HepG2 (cell line): ENCODE measurements around the gene FDPS. TPM values are rescaled to one million over a fixed set of nuclear protein-coding genes. Genes with fewer than 3 reads are reported as not detected.

Experiments
- ARNT ChIP-seq: fragments of 450-650 bp; IDR thresholded peaks from 2 replicates; pipeline ENCODE4 v1.6.1; 2017
- CEBPG ChIP-seq: IDR thresholded peaks from 2 replicates; pipeline ENCODE4 v1.6.1; 2016
- NFIC ChIP-seq: IDR thresholded peaks from 2 replicates; pipeline ENCODE4 v1.6.1; 2012; ENCODE audit warnings: mild to moderate bottlenecking, low read length, inconsistent platforms
- NR2F1 ChIP-seq, 2 experiments: fragments of 450-650 bp in 1 of 2; formaldehyde crosslinking in 1 of 2; IDR thresholded peaks; 2 replicates each; pipeline versions ENCODE4 v1.5.0 to v1.6.1; 2016 to 2020; ENCODE audit warnings: mild to moderate bottlenecking in 1 of 2, missing compliant biosample characterization in 1 of 2, missing genetic modification reagents in 1 of 2, moderate library complexity in 1 of 2
- PAWR ChIP-seq: sonication (generic); formaldehyde crosslinking; IDR thresholded peaks from 2 replicates; pipeline ENCODE4 v1.4.0; 2020; ENCODE audit warnings: missing genetic modification reagents, mild to moderate bottlenecking, borderline replicate concordance
- PAX8 ChIP-seq: sonication (generic); formaldehyde crosslinking; IDR thresholded peaks from 2 replicates; pipeline ENCODE4 v1.8.0; 2022; ENCODE audit warnings: mild to moderate bottlenecking, missing genetic modification reagents, borderline replicate concordance
- PRPF4 ChIP-seq: fragments of 200-400 bp; formaldehyde crosslinking; IDR thresholded peaks from 2 replicates; pipeline ENCODE4 v1.6.1; 2016; ENCODE audit warnings: low read length, low read depth; ENCODE audit not compliant: poor library complexity, severe bottlenecking
- SIN3B ChIP-seq: fragments of 150-350 bp; IDR thresholded peaks from 2 replicates; pipeline ENCODE4 v1.6.1; 2014; ENCODE audit warnings: low read length
- SMYD3 ChIP-seq: sonication (generic); formaldehyde crosslinking; IDR thresholded peaks from 2 replicates; pipeline ENCODE4 v1.8.1; 2023; ENCODE audit warnings: mild to moderate bottlenecking, missing genetic modification reagents
- TBL1XR1 ChIP-seq: fragments of 150-350 bp; IDR thresholded peaks from 2 replicates; pipeline ENCODE4 v1.6.1; 2014; ENCODE audit warnings: borderline replicate concordance, low read length; ENCODE audit not compliant: partially characterized antibody
- TGIF2 ChIP-seq: IDR thresholded peaks from 2 replicates; pipeline ENCODE4 v1.6.1; 2016; ENCODE audit warnings: control low read depth, missing compliant biosample characterization
- ZNF256 ChIP-seq: sonication (generic); formaldehyde crosslinking; conservative IDR thresholded peaks from 2 replicates; pipeline ENCODE4 v1.4.0; 2020; ENCODE audit warnings: missing genetic modification reagents
- ZSCAN30 ChIP-seq: sonication (generic); formaldehyde crosslinking; IDR thresholded peaks from 2 replicates; pipeline ENCODE4 v1.5.0; 2020; ENCODE audit warnings: mild to moderate bottlenecking, missing genetic modification reagents
- polyA plus RNA-seq, 8 experiments: library from polyadenylated mRNA; depleted of rRNA in 3 of 8; stranded (reverse) in 7 of 8; unstranded in 1 of 8; fragments of >200 nt; fragmentation: Illumina TruSeq in 4 of 8; extraction: Trizol in 4 of 8; gene quantifications; 2 replicates each; pipeline versions ENCODE4 v1.2.1 to v1.2.3, GENCODE V29; 2011 to 2016; ENCODE audit warnings: low read depth in 4 of 8, missing spikeins in 1 of 8, mixed read lengths in 1 of 8; ENCODE audit not compliant: insufficient read depth in 1 of 8
- total RNA-seq, 5 experiments: library from RNA; depleted of rRNA; stranded (reverse); fragments of >200 nt; fragmentation: Illumina TruSeq; extraction: Trizol; gene quantifications; 2 replicates each; pipeline ENCODE4 v1.2.3, GENCODE V29; 2016; ENCODE audit warnings: low read depth in 1 of 5
- TF ChIP-seq, protein P1 (sequence below): sonication (generic); formaldehyde crosslinking; IDR thresholded peaks from 2 replicates; pipeline ENCODE4 v1.5.1; 2020; ENCODE audit warnings: mild to moderate bottlenecking, missing genetic modification reagents
- TF ChIP-seq, protein P2 (sequence below): IDR thresholded peaks from 2 replicates; pipeline ENCODE4 v1.6.1; 2016; ENCODE audit warnings: mild to moderate bottlenecking
- TF ChIP-seq, protein P3 (sequence below): sonication (generic); formaldehyde crosslinking; IDR thresholded peaks from 2 replicates; pipeline ENCODE4 v1.9.0; 2021; ENCODE audit warnings: missing genetic modification reagents, mild to moderate bottlenecking, borderline replicate concordance
- TF ChIP-seq, protein P4 (sequence below): sonication (generic); formaldehyde crosslinking; IDR thresholded peaks from 2 replicates; pipeline ENCODE4 v1.4.0; 2020; ENCODE audit warnings: missing genetic modification reagents

The FDPS gene
- total and polyA plus RNA-seq, 2 of the 13 experiments (the other 11 are each of a cell fraction or from before 2014, with no cell fraction given) = 264 to 519 TPM

DNA sequence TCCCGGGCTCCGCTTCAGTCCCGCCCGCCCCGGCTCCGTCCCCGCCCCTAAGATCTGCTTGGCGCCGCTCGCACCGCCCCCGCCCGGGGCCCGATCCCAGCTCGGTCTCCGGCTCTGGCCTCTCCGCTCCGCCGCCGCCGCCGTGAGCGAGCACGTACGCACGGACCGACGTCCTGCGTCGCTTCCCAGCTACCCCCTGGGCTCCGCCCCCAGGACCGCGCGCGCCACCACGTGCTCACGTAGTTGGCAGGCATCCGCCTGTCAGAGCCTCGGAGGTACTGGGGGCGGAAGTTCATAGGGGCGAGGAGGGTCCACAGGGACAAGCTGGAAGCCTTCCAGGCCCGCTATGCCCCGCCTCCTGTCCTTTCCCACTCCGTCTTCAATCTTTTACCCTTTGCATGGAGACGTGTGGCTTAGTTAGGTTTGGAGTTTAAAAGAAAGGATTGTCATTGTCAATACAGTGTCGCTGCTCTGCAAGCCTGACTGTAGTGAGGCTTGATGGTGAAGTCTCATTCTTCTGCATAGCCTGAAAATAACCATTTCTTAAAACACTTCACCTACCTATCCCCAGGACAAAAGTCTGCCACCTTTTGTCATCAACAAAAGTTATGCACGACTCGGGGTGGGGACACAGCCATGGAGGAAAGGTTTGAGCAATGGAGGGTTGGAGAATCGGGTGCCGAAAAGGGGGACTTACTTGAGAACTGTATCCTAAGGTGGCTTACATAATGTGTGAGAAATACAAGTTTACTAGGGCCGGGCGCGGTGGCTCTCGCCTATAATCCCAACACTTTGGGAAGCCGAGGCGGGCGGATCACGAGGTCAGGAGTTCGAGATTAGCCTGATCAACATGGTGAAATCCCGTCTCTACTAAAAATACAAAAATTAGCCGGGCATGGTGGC, 35.1 kb upstream of the FDPS start, which contains the start of gene CLK2 (continued):
- TF ChIP-seq ZSCAN30 = no peak
- TF ChIP-seq, protein P1, sequence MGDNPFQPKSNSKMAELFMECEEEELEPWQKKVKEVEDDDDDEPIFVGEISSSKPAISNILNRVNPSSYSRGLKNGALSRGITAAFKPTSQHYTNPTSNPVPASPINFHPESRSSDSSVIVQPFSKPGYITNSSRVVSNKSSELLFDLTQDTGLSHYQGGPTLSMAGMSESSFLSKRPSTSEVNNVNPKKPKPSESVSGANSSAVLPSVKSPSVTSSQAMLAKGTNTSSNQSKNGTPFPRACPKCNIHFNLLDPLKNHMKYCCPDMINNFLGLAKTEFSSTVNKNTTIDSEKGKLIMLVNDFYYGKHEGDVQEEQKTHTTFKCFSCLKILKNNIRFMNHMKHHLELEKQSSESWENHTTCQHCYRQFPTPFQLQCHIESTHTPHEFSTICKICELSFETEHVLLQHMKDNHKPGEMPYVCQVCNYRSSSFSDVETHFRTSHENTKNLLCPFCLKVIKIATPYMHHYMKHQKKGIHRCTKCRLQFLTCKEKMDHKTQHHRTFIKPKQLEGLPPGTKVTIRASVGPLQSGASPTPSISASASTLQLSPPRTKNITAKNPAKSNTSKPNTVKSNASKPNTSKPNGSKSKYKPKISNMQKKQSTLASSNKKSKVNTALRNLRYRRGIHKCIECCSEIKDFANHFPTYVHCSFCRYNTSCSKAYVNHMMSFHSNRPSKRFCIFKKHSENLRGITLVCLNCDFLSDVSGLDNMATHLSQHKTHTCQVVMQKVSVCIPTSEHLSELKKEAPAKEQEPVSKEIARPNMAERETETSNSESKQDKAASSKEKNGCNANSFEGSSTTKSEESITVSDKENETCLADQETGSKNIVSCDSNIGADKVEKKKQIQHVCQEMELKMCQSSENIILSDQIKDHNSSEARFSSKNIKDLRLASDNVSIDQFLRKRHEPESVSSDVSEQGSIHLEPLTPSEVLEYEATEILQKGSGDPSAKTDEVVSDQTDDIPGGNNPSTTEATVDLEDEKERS (CRISPR knock-in tag) = no peak
- no peak for TF ChIP-seq ARNT
- TF ChIP-seq TBL1XR1 = no peak
- TF ChIP-seq NR2F1 (CRISPR knock-in tag; IDR thresholded peaks at IDR 0.05) = no peak
- TF ChIP-seq, protein P2, sequence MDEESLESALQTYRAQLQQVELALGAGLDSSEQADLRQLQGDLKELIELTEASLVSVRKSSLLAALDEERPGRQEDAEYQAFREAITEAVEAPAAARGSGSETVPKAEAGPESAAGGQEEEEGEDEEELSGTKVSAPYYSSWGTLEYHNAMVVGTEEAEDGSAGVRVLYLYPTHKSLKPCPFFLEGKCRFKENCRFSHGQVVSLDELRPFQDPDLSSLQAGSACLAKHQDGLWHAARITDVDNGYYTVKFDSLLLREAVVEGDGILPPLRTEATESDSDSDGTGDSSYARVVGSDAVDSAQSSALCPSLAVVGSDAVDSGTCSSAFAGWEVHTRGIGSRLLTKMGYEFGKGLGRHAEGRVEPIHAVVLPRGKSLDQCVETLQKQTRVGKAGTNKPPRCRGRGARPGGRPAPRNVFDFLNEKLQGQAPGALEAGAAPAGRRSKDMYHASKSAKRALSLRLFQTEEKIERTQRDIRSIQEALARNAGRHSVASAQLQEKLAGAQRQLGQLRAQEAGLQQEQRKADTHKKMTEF (CRISPR knock-in tag) = peak; percentile 76
- no peak for TF ChIP-seq SMYD3 (CRISPR knock-in tag)
- no peak for TF ChIP-seq ZNF256 (CRISPR knock-in tag)
- TF ChIP-seq, protein P3, sequence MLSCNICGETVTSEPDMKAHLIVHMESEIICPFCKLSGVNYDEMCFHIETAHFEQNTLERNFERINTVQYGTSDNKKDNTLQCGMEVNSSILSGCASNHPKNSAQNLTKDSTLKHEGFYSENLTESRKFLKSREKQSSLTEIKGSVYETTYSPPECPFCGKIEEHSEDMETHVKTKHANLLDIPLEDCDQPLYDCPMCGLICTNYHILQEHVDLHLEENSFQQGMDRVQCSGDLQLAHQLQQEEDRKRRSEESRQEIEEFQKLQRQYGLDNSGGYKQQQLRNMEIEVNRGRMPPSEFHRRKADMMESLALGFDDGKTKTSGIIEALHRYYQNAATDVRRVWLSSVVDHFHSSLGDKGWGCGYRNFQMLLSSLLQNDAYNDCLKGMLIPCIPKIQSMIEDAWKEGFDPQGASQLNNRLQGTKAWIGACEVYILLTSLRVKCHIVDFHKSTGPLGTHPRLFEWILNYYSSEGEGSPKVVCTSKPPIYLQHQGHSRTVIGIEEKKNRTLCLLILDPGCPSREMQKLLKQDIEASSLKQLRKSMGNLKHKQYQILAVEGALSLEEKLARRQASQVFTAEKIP = no peak
- TF ChIP-seq PAWR (CRISPR knock-in tag) = no peak
- TF ChIP-seq CEBPG (CRISPR knock-in tag) = peak; percentile 25; the same call in 1 of the 2 replicates
- no peak for TF ChIP-seq PAX8 (CRISPR knock-in tag)
- TF ChIP-seq, protein P4, sequence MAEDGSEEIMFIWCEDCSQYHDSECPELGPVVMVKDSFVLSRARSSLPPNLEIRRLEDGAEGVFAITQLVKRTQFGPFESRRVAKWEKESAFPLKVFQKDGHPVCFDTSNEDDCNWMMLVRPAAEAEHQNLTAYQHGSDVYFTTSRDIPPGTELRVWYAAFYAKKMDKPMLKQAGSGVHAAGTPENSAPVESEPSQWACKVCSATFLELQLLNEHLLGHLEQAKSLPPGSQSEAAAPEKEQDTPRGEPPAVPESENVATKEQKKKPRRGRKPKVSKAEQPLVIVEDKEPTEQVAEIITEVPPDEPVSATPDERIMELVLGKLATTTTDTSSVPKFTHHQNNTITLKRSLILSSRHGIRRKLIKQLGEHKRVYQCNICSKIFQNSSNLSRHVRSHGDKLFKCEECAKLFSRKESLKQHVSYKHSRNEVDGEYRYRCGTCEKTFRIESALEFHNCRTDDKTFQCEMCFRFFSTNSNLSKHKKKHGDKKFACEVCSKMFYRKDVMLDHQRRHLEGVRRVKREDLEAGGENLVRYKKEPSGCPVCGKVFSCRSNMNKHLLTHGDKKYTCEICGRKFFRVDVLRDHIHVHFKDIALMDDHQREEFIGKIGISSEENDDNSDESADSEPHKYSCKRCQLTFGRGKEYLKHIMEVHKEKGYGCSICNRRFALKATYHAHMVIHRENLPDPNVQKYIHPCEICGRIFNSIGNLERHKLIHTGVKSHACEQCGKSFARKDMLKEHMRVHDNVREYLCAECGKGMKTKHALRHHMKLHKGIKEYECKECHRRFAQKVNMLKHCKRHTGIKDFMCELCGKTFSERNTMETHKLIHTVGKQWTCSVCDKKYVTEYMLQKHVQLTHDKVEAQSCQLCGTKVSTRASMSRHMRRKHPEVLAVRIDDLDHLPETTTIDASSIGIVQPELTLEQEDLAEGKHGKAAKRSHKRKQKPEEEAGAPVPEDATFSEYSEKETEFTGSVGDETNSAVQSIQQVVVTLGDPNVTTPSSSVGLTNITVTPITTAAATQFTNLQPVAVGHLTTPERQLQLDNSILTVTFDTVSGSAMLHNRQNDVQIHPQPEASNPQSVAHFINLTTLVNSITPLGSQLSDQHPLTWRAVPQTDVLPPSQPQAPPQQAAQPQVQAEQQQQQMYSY (CRISPR knock-in tag) = no peak
- TF ChIP-seq NFIC = no peak
- TF ChIP-seq SIN3B = 0 out of 2 replicates have a peak, but pooled peaks have one; percentile 21
- no peak for TF ChIP-seq PRPF4
- peak; percentile 81 for TF ChIP-seq TGIF2 (CRISPR knock-in tag)
